Measurements from ENCODE around the gene CTIF.

DNA sequence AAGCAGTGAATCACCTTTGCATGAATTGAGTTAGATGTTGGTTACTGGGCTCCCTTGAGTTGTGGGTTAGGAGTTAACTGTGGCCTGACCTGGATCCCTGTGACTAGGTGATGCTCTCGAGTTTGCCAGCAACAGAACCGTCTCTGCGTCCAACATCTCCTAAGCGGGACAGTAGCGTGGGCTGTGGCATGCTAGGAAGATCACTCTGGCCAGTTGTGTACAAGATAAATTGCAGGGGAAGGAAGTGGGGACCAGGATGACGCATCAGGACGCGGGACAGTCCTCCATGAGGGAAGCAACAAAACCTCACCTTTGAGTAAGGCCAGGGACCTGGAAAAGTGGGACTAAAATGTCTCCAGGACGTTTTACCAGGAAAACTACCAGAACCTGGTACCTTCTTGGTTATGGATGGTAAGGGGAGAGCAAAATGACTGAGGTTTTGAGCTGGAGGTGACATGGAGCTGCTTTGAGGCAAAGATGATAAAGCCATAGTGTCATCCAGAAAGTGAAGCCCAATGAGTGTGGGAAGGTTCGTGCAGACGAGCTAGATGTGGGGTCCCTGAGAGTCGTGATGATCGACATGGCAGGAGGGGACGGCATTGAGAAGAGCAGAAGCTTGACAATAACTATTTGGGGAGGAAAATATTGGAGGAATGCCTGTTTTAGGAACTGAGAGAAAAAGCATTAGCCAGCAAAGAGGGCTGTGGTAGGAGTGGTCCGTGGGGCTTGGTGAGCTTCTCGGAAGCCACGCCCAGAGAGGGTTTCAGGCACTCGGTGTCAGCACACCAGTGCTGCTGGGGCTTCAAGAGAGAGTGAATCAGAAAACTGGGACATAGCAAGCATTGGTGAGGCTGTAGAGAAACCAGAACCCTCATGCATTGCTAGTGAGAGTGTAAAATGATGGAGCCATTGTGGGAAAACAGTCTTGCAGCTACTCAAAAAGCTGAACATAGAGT is 316.9 kb downstream of the CTIF start:
- TF ChIP-seq, protein P1, sequence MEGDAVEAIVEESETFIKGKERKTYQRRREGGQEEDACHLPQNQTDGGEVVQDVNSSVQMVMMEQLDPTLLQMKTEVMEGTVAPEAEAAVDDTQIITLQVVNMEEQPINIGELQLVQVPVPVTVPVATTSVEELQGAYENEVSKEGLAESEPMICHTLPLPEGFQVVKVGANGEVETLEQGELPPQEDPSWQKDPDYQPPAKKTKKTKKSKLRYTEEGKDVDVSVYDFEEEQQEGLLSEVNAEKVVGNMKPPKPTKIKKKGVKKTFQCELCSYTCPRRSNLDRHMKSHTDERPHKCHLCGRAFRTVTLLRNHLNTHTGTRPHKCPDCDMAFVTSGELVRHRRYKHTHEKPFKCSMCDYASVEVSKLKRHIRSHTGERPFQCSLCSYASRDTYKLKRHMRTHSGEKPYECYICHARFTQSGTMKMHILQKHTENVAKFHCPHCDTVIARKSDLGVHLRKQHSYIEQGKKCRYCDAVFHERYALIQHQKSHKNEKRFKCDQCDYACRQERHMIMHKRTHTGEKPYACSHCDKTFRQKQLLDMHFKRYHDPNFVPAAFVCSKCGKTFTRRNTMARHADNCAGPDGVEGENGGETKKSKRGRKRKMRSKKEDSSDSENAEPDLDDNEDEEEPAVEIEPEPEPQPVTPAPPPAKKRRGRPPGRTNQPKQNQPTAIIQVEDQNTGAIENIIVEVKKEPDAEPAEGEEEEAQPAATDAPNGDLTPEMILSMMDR (IDR thresholded peaks at IDR 0.05; ENCODE audit: low read depth, low read length, missing input control): no peak
- TF ChIP-seq, protein P2, sequence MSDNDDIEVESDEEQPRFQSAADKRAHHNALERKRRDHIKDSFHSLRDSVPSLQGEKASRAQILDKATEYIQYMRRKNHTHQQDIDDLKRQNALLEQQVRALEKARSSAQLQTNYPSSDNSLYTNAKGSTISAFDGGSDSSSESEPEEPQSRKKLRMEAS (IDR thresholded peaks at IDR 0.05): no peak
- no peak for TF ChIP-seq EGR1 (IDR thresholded peaks at IDR 0.05; ENCODE audit: low read depth in 2 of 2)
- no peak for TF ChIP-seq YY1 (IDR thresholded peaks at IDR 0.05)
- TF ChIP-seq RXRA (IDR thresholded peaks at IDR 0.05): no peak
- TF ChIP-seq, protein P3, sequence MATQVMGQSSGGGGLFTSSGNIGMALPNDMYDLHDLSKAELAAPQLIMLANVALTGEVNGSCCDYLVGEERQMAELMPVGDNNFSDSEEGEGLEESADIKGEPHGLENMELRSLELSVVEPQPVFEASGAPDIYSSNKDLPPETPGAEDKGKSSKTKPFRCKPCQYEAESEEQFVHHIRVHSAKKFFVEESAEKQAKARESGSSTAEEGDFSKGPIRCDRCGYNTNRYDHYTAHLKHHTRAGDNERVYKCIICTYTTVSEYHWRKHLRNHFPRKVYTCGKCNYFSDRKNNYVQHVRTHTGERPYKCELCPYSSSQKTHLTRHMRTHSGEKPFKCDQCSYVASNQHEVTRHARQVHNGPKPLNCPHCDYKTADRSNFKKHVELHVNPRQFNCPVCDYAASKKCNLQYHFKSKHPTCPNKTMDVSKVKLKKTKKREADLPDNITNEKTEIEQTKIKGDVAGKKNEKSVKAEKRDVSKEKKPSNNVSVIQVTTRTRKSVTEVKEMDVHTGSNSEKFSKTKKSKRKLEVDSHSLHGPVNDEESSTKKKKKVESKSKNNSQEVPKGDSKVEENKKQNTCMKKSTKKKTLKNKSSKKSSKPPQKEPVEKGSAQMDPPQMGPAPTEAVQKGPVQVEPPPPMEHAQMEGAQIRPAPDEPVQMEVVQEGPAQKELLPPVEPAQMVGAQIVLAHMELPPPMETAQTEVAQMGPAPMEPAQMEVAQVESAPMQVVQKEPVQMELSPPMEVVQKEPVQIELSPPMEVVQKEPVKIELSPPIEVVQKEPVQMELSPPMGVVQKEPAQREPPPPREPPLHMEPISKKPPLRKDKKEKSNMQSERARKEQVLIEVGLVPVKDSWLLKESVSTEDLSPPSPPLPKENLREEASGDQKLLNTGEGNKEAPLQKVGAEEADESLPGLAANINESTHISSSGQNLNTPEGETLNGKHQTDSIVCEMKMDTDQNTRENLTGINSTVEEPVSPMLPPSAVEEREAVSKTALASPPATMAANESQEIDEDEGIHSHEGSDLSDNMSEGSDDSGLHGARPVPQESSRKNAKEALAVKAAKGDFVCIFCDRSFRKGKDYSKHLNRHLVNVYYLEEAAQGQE (IDR thresholded peaks at IDR 0.05): no peak
- no peak for TF ChIP-seq GABPA (IDR thresholded peaks at IDR 0.05 in 1 of 2, conservative IDR thresholded peaks at IDR 0.05 in 1 of 2)

Data from liver (tissue), 3 donors.